ENCODE measurements around the gene LBX2. TPM values are rescaled to one million over a fixed set of nuclear protein-coding genes. Genes with fewer than 3 reads are reported as not detected.

Gene LBX2, protein sequence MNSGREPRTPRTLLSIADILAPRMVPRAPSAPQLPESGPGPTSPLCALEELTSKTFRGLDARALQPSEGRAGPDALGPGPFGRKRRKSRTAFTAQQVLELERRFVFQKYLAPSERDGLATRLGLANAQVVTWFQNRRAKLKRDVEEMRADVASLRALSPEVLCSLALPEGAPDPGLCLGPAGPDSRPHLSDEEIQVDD
- under 1 TPM; 0.36 to 0.43 TPM for total RNA-seq

DNA sequence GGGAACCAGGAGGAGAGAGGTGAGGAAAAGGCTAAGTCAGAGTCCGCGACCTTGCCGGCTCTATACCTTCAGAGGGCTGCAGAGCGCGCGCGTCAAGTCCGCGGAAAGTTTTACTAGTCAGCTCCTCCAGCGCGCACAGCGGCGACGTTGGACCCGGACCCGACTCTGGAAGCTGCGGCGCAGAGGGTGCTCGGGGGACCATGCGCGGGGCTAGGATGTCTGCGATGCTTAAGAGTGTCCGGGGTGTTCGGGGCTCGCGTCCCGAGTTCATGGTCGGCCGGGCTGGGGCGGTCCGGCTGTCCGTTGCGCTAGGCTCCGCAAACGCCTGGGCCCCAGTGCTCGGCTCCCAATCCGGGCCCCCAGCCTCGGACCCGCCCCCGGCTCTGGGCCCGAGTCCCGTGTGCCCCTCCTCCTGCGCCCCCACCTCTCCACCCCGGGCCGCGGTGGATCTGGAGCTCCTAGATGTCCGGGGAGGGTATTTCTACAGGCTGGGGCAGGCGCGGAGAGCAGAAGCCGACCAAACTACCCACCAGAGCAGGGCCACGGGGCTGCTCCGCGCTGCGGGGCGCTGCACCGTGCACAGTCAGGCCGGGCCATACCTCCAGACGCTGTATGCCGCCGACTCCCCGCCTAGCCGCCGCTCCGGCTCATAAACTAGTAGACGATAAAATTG is at the start of gene LBX2:
Gene LBX2, minus strand, starts transcription at position 337 of the 673 bp plus-strand sequence. Its CDS starts 66 bp downstream, at position 271.
- ATAC-seq: peak; percentile 33
- peaks cover 34% of the 10 kb centered on the region for H3K4me1 Mint-ChIP-seq (ENCODE audit: low read depth)

DNA sequence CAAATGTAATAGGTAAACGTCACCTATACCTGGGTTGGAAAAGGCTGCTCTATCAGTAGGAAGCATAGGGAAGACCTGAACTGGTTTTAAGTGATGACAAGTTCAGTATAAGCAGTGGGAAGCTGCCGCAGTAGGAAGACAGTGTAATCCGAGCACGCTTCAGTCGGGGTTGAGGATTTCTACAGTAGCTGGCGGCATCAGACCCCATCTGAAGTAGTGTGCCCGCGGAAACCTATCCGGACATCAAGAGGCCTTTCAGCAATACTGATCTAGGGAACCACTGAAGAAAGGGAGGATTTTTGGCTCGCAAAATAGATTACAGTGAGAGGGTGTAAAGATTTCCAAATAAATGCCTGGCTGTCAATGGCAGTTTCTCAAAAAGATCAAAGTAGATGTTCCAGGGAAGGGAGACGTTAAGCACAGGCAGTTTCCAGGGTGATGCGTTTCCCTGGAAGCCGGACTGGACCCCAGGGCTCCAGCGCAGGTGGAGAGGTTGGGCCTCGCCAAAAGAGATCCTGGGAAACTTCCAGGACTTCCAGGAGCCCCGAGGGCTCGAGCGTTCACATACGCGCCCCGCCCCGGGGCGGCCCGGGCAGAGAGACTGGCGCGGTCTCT is 49.0 kb upstream of the LBX2 start:
- ChIA-PET CTCF (interaction anchor here (1.1 kb wide), 1 partner anchor 17 kb away, joined by 4 read pairs; no protein-coding TSS in a partner anchor), POLR2A (interaction anchor here (1.2 kb wide), 1 partner anchor 37 kb away, joined by 4 read pairs; no protein-coding TSS in a partner anchor)
- H3K4me1 Mint-ChIP-seq (ENCODE audit: low read depth): peaks cover 5% of the 10 kb centered on the region
- no peaks in the 10 kb centered on the region for H3K36me3 Mint-ChIP-seq (ENCODE audit: low read depth)
- H3K27me3 Mint-ChIP-seq: peaks cover 52% of the 10 kb centered on the region
- no peak for DNase-seq
- ATAC-seq: no peak
- TF ChIP-seq, protein P1, sequence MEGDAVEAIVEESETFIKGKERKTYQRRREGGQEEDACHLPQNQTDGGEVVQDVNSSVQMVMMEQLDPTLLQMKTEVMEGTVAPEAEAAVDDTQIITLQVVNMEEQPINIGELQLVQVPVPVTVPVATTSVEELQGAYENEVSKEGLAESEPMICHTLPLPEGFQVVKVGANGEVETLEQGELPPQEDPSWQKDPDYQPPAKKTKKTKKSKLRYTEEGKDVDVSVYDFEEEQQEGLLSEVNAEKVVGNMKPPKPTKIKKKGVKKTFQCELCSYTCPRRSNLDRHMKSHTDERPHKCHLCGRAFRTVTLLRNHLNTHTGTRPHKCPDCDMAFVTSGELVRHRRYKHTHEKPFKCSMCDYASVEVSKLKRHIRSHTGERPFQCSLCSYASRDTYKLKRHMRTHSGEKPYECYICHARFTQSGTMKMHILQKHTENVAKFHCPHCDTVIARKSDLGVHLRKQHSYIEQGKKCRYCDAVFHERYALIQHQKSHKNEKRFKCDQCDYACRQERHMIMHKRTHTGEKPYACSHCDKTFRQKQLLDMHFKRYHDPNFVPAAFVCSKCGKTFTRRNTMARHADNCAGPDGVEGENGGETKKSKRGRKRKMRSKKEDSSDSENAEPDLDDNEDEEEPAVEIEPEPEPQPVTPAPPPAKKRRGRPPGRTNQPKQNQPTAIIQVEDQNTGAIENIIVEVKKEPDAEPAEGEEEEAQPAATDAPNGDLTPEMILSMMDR (IDR thresholded peaks at IDR 0.05): no peak
- H3K4me3 Mint-ChIP-seq: peak overlapping the region; percentile 59
- no peak overlapping the region for H3K27ac Mint-ChIP-seq
- intact Hi-C loops (cut with micrococcal nuclease): no loop called here
- no peaks in the 10 kb centered on the region for H3K9me3 Mint-ChIP-seq

More for the DNA sequence above, at the start of gene LBX2:
- peak; percentile 68 for DNase-seq
- ChIA-PET POLR2A (interaction anchor here (0.9 to 5.2 kb wide), 10 partner anchors 7 to 86 kb away, joined by 3 to 23 read pairs (median 4); partner anchors contain the start of genes CCDC142, MRPL53, TTC31 and WBP1), CTCF (interaction anchor here (1.0 to 3.0 kb wide), 4 partner anchors 9 to 33 kb away, joined by 3 to 17 read pairs (median 6); partner anchors contain the start of genes CCDC142 and TTC31)
- TF ChIP-seq, protein P1 (IDR thresholded peaks at IDR 0.05): no peak
- Mint-ChIP-seq H3K36me3 (ENCODE audit: low read depth) (peaks cover 10% of the 10 kb centered on the region), H3K9me3 (no peaks in the 10 kb centered on the region), H3K4me3 (peak within 1 kb of the TSS; percentile 78), H3K27me3 (peaks cover 53% of the 10 kb centered on the region), H3K27ac (peak within 1 kb of the TSS; percentile 63)
- intact Hi-C loops (cut with micrococcal nuclease): no loop called here

DNA sequence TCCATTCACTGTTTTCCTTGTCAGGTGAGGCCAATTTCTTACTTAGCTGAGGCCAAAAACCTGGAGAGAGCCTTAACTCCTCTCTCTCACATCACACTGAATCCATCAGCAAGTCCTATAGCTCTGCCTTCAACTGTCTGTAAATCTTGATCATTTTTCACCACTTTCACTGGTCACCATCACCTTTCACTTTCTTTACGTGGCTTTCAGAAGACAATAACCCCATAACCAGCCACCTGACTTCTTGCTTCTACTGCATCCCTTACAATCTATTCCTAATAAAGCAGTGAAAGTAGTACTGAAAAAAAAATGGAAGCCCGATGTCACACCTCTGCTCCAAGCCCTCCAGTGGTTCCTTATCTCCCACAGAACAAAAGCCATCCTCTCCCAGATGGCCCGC is 46.6 kb upstream of the LBX2 start:
- ChIA-PET POLR2A (no interaction called here), CTCF (interaction anchor here (1.0 to 3.1 kb wide), 7 partner anchors 13 to 64 kb away, joined by 3 to 21 read pairs (median 7); partner anchors contain the start of genes CCDC142 and TTC31)
- H3K4me3 Mint-ChIP-seq: no peak overlapping the region
- DNase-seq: no peak
- no peaks in the 10 kb centered on the region for H3K4me1 Mint-ChIP-seq (ENCODE audit: low read depth)
- H3K36me3 Mint-ChIP-seq (ENCODE audit: low read depth): no peaks in the 10 kb centered on the region
- H3K27me3 Mint-ChIP-seq: peaks cover 44% of the 10 kb centered on the region
- TF ChIP-seq, protein P1 (IDR thresholded peaks at IDR 0.05): no peak
- ATAC-seq: no peak
- intact Hi-C loops (cut with micrococcal nuclease): no loop called here
- H3K9me3 Mint-ChIP-seq: no peaks in the 10 kb centered on the region
- no peak overlapping the region for H3K27ac Mint-ChIP-seq

DNA sequence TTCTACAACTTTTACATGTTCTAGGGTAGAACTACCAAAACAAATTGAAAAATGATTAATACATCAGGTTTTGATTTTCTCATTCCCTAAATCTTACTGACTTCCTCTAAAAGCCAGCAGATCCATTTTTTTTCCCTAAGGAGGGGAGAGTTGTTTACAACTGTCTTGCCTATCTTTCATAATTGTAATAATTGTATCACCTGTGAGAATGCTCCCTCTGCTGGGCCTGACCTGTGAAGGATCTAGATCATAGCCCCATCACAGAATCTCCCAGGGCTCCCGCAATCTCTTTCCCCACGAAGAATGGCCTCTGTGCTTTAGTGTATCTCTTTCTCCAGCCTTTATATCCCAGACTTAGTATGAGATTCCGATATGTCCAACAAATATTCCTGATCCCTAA is 45.2 kb upstream of the LBX2 start:
- no peaks in the 10 kb centered on the region for H3K4me1 Mint-ChIP-seq (ENCODE audit: low read depth)
- TF ChIP-seq, protein P1 (IDR thresholded peaks at IDR 0.05): peak; percentile 44
- H3K4me3 Mint-ChIP-seq: no peak overlapping the region
- no peaks in the 10 kb centered on the region for H3K9me3 Mint-ChIP-seq
- no peak overlapping the region for H3K27ac Mint-ChIP-seq
- ChIA-PET CTCF (interaction anchor here (0.8 to 3.1 kb wide), 8 partner anchors 8 to 62 kb away, joined by 3 to 21 read pairs (median 7); partner anchors contain the start of genes CCDC142, LOXL3 and TTC31), POLR2A (no interaction called here)
- H3K27me3 Mint-ChIP-seq: peaks cover 39% of the 10 kb centered on the region
- intact Hi-C loops (cut with micrococcal nuclease): no loop called here
- no peak for ATAC-seq
- peak; percentile 47 for DNase-seq
- no peaks in the 10 kb centered on the region for H3K36me3 Mint-ChIP-seq (ENCODE audit: low read depth)
